22Rv1 (cell line): ENCODE measurements around the gene TNS1.

ENCODE experiments used
- H3K27ac ChIP-seq: fragments of 450-650 bp; 2 replicates; pipeline ENCODE4 v1.5.1; 2017
- ZFX ChIP-seq: fragments of 450-650 bp; IDR thresholded peaks from 2 replicates; pipeline ENCODE4 v1.6.1; 2017; ENCODE audit warnings: antibody characterized with exemption, borderline replicate concordance
- TF ChIP-seq, protein P1 (sequence below): fragments of 450-650 bp; IDR thresholded peaks from 2 replicates; pipeline ENCODE4 v1.5.1; 2017; ENCODE audit warnings: mild to moderate bottlenecking

TNS1 gene

DNA sequence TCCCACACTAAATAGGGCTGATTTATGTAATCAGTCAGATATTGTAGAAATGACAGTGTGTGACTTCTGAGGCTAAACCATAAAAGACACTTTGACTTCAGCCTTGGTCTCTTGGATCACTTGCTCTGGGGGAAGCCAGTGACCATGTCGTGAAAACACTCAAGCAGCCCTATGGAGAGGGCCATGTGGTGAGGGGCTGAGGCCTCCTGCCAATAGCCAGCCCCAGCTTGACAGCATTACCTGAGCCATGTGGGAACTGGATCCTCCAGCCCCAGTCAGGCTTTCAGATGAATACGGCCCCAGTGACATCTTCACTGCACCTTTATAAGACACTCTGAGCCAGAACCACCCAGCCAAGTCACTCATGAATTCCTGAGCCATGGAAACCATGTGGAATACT is 20.8 kb downstream of the TNS1 start:
- no peak overlapping the region for H3K27ac ChIP-seq
- TF ChIP-seq ZFX, result no peak
- TF ChIP-seq, protein P1, sequence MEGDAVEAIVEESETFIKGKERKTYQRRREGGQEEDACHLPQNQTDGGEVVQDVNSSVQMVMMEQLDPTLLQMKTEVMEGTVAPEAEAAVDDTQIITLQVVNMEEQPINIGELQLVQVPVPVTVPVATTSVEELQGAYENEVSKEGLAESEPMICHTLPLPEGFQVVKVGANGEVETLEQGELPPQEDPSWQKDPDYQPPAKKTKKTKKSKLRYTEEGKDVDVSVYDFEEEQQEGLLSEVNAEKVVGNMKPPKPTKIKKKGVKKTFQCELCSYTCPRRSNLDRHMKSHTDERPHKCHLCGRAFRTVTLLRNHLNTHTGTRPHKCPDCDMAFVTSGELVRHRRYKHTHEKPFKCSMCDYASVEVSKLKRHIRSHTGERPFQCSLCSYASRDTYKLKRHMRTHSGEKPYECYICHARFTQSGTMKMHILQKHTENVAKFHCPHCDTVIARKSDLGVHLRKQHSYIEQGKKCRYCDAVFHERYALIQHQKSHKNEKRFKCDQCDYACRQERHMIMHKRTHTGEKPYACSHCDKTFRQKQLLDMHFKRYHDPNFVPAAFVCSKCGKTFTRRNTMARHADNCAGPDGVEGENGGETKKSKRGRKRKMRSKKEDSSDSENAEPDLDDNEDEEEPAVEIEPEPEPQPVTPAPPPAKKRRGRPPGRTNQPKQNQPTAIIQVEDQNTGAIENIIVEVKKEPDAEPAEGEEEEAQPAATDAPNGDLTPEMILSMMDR, result no peak

DNA sequence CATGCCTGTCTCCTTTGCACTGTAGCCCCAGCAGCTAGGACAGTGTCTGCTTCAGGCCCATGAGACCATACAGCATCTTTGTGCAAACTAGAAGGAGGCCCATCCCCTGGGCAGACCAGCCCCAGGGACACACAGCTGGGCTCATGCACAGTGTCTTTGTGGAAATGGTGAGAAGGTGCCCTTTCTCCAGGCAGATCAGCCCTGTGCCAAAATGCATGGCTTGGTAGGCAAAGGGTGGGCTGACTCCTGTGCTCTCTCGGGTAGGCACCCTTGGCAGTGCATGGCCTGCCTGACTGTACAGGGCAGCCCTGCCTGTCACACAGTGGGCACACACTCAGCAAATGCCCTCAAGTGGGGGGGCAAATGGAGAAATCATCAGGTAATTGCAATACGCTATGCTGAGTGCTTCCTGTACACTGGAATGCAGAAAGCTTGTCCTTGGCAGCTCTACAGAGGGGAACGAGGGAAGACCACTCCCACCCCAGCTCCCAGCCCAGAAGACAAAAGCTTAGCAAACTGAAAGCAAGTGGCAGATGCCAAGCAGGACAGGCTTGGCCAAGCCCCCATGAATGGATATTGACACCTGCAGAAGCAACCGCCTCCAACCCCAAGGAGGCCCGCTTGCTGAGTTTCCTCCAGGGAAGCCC is 21.6 kb downstream of the TNS1 start:
- TF ChIP-seq ZFX, result no peak
- TF ChIP-seq, protein P1, result no peak
- no peak overlapping the region for H3K27ac ChIP-seq

DNA sequence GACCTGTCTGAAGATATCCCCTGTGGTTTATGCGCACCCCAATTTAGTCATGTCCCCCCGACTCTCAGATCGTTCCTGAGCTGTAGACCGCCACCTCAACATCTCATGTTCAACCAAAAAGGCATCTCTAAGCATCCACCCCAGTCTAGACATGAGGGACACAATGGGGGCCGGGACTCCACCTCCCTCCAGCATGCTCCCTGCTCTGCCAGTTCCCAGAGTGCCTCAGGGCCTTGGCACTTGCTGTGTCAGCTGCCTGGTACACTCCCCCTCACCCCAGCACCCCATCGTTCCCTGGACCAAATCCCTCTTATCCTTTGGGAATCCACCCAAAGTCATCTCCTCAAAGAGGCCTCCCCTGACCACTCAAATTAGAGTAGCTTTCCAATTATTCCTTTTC is 22.2 kb downstream of the TNS1 start:
- TF ChIP-seq ZFX, result no peak
- TF ChIP-seq, protein P1, result no peak

DNA sequence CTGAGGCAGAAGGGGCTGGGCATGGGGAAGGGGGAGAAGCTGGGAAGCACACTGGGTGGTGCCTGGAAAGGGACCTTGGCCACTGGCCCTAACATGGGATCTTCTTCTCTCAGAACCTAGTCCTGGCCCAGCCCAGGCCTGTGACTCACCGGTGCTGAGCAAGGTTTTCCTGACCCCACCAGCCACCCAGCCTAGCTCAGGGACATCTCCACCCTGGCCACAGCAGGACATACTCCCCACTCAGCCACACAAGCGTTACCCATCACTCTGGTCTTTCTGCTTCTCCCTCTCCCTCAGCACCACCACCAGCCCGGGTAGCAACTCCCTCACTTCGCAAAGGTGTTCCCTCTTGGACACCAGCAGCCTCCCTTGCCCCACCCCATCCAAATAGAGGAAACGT is 22.8 kb downstream of the TNS1 start:
- no peak overlapping the region for H3K27ac ChIP-seq
- TF ChIP-seq, protein P1, result no peak
- TF ChIP-seq ZFX, result no peak

More for the DNA sequence above, 22.2 kb downstream of the TNS1 start:
- no peak overlapping the region for H3K27ac ChIP-seq

DNA sequence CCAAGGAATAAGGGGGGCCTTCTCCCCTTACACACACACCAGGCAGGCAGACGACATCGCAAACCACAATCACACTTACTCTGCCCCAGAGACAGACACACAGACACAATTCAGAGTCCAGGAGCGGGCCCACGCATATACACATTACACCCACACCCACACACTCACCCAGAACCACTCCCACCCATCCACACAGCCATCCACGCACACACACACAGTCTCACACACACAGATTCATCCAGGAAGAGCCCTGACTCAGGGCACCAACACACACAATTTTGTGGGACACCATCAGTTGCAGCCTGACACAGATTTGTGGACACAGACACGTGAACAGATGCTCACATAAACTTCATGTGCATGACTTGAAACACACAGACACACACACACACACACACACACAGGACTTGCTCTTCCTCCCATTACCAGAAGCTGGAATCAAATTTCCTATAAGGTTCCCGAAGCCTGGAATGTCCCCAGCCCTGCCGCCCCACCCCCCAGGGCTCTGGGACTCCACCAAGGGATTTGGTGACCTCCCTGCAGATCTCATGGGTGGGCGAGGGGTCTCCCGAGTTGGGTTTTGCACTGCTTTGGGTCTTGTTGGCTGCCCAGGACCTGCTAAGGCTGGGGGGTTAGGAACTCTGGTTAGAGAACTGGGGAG is 23.5 kb downstream of the TNS1 start:
- TF ChIP-seq ZFX, result no peak
- TF ChIP-seq, protein P1, result no peak
- H3K27ac ChIP-seq, result no peak overlapping the region; the same call in 1 of the 2 replicates

DNA sequence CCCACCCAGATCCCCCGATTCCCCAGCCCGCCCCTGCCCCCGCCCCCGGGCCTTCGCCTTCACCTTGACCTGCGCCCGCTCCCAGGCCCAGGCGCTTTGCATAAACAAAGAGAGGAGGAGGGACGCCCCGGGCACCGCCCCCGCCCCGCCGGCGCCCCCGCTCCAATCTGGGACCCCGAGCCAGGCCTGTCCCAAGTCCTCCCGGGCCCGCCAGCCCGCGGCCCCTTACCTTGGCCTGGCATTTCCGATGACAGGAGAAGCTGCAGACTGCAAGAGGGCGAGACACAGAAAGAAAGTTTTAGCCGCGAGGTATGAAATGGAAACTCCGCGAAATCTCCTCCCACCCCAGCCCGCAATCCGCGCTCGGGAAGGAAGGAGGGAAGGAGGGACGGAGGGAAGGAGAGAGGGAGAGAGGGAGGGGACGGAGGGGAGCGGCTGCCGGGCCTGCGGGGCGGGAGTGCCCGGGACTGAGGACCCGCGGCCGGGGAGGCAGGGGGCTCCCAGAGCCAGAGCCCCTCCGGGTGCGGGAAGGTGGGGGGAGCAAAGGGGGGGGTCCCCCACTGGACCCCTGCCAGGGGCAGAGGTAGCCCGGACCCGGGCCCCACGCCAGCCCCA is 24.2 kb downstream of the TNS1 start:
- H3K27ac ChIP-seq, result no peak overlapping the region; the same call in 1 of the 2 replicates
- TF ChIP-seq ZFX, result no peak
- TF ChIP-seq, protein P1, result no peak
